CD14-positive monocyte (primary cell): ENCODE results near the gene ALG11. TPM values are rescaled to one million over a fixed set of nuclear protein-coding genes. Genes with fewer than 3 reads are reported as not detected.
"Not testable (repeated sequence)": the region's sequence is repeated elsewhere in the genome, so short reads cannot be mapped to it uniquely, and the experiment has no call there.

ENCODE experiments used
- DNase-seq, 3 donors: peaks; one replicate each; pipeline ENCODE4 v3.0.0-alpha.2; 2011 to 2022
- H2AFZ ChIP-seq: 2 replicates; pipeline ENCODE4 v1.6.0; 2012; ENCODE audit warnings: mild to moderate bottlenecking, low read depth, low read length, inconsistent platforms; ENCODE audit not compliant: insufficient read depth, poor library complexity, severe bottlenecking
- H3K27ac ChIP-seq, 2 donors: 1 replicate in 1 of 2; 2 replicates in 1 of 2; pipeline ENCODE4 v1.5.1; 2012 to 2013; ENCODE audit warnings: low read length in 2 of 2, control low read depth in 1 of 2, inconsistent platforms in 1 of 2, low read depth in 1 of 2, mild to moderate bottlenecking in 1 of 2
- H3K27me3 ChIP-seq, 2 donors: one replicate each; pipeline versions ENCODE4 v1.6.0 to v1.6.1; 2011 to 2013; ENCODE audit warnings: low read length in 2 of 2; ENCODE audit not compliant: control insufficient read depth in 2 of 2, insufficient read depth in 2 of 2
- H3K36me3 ChIP-seq, 2 donors: replicated peaks in 1 of 2; 1 replicate in 1 of 2; 2 replicates in 1 of 2; pipeline versions ENCODE4 v1.5.1 to v1.6.1; 2012 to 2013; ENCODE audit warnings: low read length in 2 of 2, control low read depth in 1 of 2, inconsistent platforms in 1 of 2, mild to moderate bottlenecking in 1 of 2; ENCODE audit not compliant: insufficient read depth in 2 of 2, control insufficient read depth in 1 of 2
- H3K4me1 ChIP-seq, 2 donors: 1 replicate in 1 of 2; 2 replicates in 1 of 2; pipeline versions ENCODE4 v1.5.1 to v1.6.1; 2012 to 2013; ENCODE audit warnings: low read length in 2 of 2, control low read depth in 1 of 2, inconsistent platforms in 1 of 2, mild to moderate bottlenecking in 1 of 2, moderate library complexity in 1 of 2; ENCODE audit not compliant: insufficient read depth in 2 of 2, control insufficient read depth in 1 of 2
- H3K4me2 ChIP-seq: replicated peaks from 2 replicates; pipeline ENCODE3; 2012; ENCODE audit warnings: low read length, moderate library complexity, mild to moderate bottlenecking; ENCODE audit not compliant: poor library complexity, severe bottlenecking; ENCODE audit errors: extremely low read depth
- H3K4me3 ChIP-seq, 3 experiments: fragments of 200-600 bp in 1 of 3; sonication (generic) in 1 of 3; replicated peaks in 1 of 3; 1 replicate in 2 of 3; 2 replicates in 1 of 3; pipeline ENCODE4 v1.5.1; 2011 to 2013; ENCODE audit warnings: low read length in 3 of 3, mild to moderate bottlenecking in 3 of 3, control low read depth in 2 of 3, low read depth in 2 of 3, inconsistent platforms in 1 of 3, moderate library complexity in 1 of 3
- H3K79me2 ChIP-seq: 2 replicates; pipeline ENCODE4 v1.6.0; 2012; ENCODE audit warnings: mild to moderate bottlenecking, control low read depth, inconsistent platforms, low read length, moderate library complexity; ENCODE audit not compliant: insufficient read depth
- H3K9ac ChIP-seq: 2 replicates; pipeline ENCODE4 v1.6.0; 2017; ENCODE audit warnings: low read length, mild to moderate bottlenecking; ENCODE audit not compliant: insufficient read depth, poor library complexity, severe bottlenecking
- H3K9me3 ChIP-seq, 2 donors: replicated peaks in 1 of 2; 1 replicate in 1 of 2; 2 replicates in 1 of 2; pipeline versions ENCODE4 v1.5.1 to v1.6.1; 2012 to 2013; ENCODE audit warnings: low read length in 2 of 2, control low read depth in 1 of 2; ENCODE audit not compliant: control insufficient read depth in 1 of 2, insufficient read depth in 1 of 2
- H4K20me1 ChIP-seq: 2 replicates; pipeline ENCODE4 v1.6.0; 2012; ENCODE audit warnings: mild to moderate bottlenecking, low read length, control low read depth, moderate library complexity; ENCODE audit not compliant: insufficient read depth
- H3K27ac Mint-ChIP-seq, 7 donors: one replicate each; pipeline ENCODE4 v1.8.0; 2020; ENCODE audit warnings: mild to moderate bottlenecking in 7 of 7, mixed read lengths in 7 of 7, moderate library complexity in 6 of 7, inconsistent platforms in 2 of 7
- H3K27me3 Mint-ChIP-seq, 3 donors: one replicate each; pipeline ENCODE4 v1.8.0; 2021 to 2022; ENCODE audit warnings: low read depth in 3 of 3, mild to moderate bottlenecking in 3 of 3, mixed read lengths in 3 of 3, moderate library complexity in 3 of 3, inconsistent platforms in 1 of 3
- H3K36me3 Mint-ChIP-seq, 2 donors: one replicate each; pipeline ENCODE4 v1.8.0; 2020; ENCODE audit warnings: mixed read lengths in 2 of 2, inconsistent platforms in 1 of 2, mild to moderate bottlenecking in 1 of 2
- H3K4me1 Mint-ChIP-seq: one replicate; pipeline ENCODE4 v1.8.0; 2020; ENCODE audit warnings: mild to moderate bottlenecking, mixed read lengths
- H3K4me3 Mint-ChIP-seq, 2 donors: one replicate each; pipeline ENCODE4 v1.8.0; 2020; ENCODE audit warnings: mild to moderate bottlenecking in 2 of 2, mixed read lengths in 2 of 2, moderate library complexity in 1 of 2
- H3K9me3 Mint-ChIP-seq, 7 donors: one replicate each; pipeline ENCODE4 v1.8.0; 2020 to 2022; ENCODE audit warnings: mixed read lengths in 7 of 7, mild to moderate bottlenecking in 6 of 7, moderate library complexity in 6 of 7, inconsistent platforms in 2 of 7
- CTCF ChIP-seq: fragments of 200-600 bp; IDR thresholded peaks from one replicate; pipeline ENCODE4 v1.8.0; 2022; ENCODE audit warnings: antibody characterized with exemption, mild to moderate bottlenecking
- WGBS: methylation state at CpG from one replicate; pipeline ENCODE4 v1.1.5; 2013; ENCODE audit warnings: missing lambda C conversion rate; ENCODE audit not compliant: insufficient coverage; 5-methylcytosine and 5-hydroxymethylcytosine counted together
- intact Hi-C, 2 donors: fragments of 100-400 bp; cut with micrococcal nuclease; formaldehyde crosslinking; loops; one replicate each; pipeline versions ENCODE4 v1.15.0 to v1.15.1; 2023
- polyA plus RNA-seq, 3 donors: library from polyadenylated mRNA; depleted of rRNA in 1 of 3; unstranded in 2 of 3; stranded (reverse) in 1 of 3; fragments of 300-500 nt in 2 of 3; fragments of >200 nt in 1 of 3; fragmentation: Illumina TruSeq in 2 of 3; gene quantifications; 1 replicate in 2 of 3; 2 replicates in 1 of 3; pipeline ENCODE4 v1.2.3, GENCODE V29; 2012 to 2021

ALG11 gene
- polyA plus RNA-seq, 3 donors, result 3.7 to 16.9 (median 14.2) TPM

- Mint-ChIP-seq H3K36me3 (peaks cover 41 to 46% of the 10 kb centered on the region in 2 donors), H3K4me1 (no peaks in the 10 kb centered on the region), H3K9me3 (peaks cover 7 to 21% (median 12%) of the 10 kb centered on the region in 7 donors), H3K4me3 (no peak overlapping the region), H3K27me3 (peaks cover 0 to 3% (median 0%) of the 10 kb centered on the region in 3 donors), H3K27ac (no peak overlapping the region)
- no peak for DNase-seq
- TF ChIP-seq CTCF, result no peak
- Histone ChIP-seq H3K4me1 (no peaks in the 10 kb centered on the region), H3K36me3 (peaks cover 18 to 44% of the 10 kb centered on the region in 2 donors), H3K9me3 (peaks cover 0 to 5% of the 10 kb centered on the region in 2 donors), H3K27ac (no peak overlapping the region), H3K4me2 (no peak overlapping the region), H2AFZ (no peak overlapping the region), H3K79me2 (no peaks in the 10 kb centered on the region), H4K20me1 (peaks cover 4% of the 10 kb centered on the region), H3K27me3 (no peaks in the 10 kb centered on the region), H3K4me3 (no peak overlapping the region), H3K9ac (no peak overlapping the region)
- intact Hi-C loops, result no loop called here
- WGBS, result 98% methylated on average over 4 of the region's 4 CpGs
These were observed 17.4 kb downstream of the ALG11 start for GRCh38 chr13:52029569-52029968.

GRCh38 chr13:52030401-52030800, 18.2 kb downstream of the ALG11 start:
- H3K4me1 Mint-ChIP-seq, H3K27me3 Mint-ChIP-seq: not testable (repeated sequence)
- WGBS, result 83% methylated on average over 1 of the region's 6 CpGs

More at GRCh38 chr13:52030401-52030800, 18.2 kb downstream of the ALG11 start:
- H3K9me3 ChIP-seq, H3K4me1 ChIP-seq, intact Hi-C loops, H2AFZ ChIP-seq, H3K27ac ChIP-seq, H4K20me1 ChIP-seq, H3K79me2 ChIP-seq, H3K9ac ChIP-seq, DNase-seq, H3K27me3 ChIP-seq, H3K4me2 ChIP-seq, H3K4me3 Mint-ChIP-seq, H3K4me3 ChIP-seq: not testable (repeated sequence)
- Mint-ChIP-seq H3K27ac (peak overlapping the region in 1 of 7 donors; percentile 49), H3K9me3 (peaks cover 7 to 21% (median 12%) of the 10 kb centered on the region in 7 donors), H3K36me3 (peaks cover 32 to 39% of the 10 kb centered on the region in 2 donors)
- peaks cover 11 to 36% of the 10 kb centered on the region in 2 donors for H3K36me3 ChIP-seq
